Neural progenitor cell (in vitro differentiated cells): ENCODE measurements around the gene TXNDC11.

Experiments used
- CTCF ChIP-seq: fragments of 200-600 bp; sonication (generic); IDR thresholded peaks from 2 replicates; pipeline ENCODE4 v1.5.1; 2017; ENCODE audit warnings: antibody characterized with exemption, mild to moderate bottlenecking
- EZH2 ChIP-seq: fragments of 200-600 bp; sonication (generic); IDR thresholded peaks from 2 replicates; pipeline ENCODE4 v1.6.1; 2017; ENCODE audit warnings: antibody characterized with exemption, mild to moderate bottlenecking, moderate library complexity
- EZH2phosphoT487 ChIP-seq: fragments of 200-600 bp; sonication (generic); IDR thresholded peaks from 2 replicates; pipeline ENCODE4 v1.6.1; 2017; ENCODE audit warnings: antibody characterized with exemption

DNA sequence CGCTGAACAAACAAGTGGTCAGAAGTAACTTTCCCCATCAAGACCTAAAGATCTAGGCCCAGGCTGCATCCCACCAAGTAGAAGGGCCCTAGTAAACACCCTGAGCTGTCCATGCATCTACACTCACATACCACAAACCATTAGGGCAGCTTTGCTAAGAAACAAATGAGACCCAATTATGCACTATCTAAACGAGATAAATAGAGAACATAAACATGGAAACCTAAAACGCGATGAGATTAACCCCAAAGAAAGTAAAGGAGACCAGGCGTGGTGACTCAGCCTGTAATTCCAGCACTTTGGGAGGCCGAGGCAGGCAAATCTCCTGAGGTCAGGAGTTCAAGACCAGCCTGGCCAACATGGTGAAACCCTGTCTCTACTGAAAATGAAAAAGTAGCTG is 5.8 kb downstream of the TXNDC11 start:
- no peak for TF ChIP-seq EZH2
- no peak for TF ChIP-seq CTCF
- TF ChIP-seq EZH2phosphoT487, result no peak
